ENCODE data around the gene PBRM1.

The PBRM1 gene

DNA sequence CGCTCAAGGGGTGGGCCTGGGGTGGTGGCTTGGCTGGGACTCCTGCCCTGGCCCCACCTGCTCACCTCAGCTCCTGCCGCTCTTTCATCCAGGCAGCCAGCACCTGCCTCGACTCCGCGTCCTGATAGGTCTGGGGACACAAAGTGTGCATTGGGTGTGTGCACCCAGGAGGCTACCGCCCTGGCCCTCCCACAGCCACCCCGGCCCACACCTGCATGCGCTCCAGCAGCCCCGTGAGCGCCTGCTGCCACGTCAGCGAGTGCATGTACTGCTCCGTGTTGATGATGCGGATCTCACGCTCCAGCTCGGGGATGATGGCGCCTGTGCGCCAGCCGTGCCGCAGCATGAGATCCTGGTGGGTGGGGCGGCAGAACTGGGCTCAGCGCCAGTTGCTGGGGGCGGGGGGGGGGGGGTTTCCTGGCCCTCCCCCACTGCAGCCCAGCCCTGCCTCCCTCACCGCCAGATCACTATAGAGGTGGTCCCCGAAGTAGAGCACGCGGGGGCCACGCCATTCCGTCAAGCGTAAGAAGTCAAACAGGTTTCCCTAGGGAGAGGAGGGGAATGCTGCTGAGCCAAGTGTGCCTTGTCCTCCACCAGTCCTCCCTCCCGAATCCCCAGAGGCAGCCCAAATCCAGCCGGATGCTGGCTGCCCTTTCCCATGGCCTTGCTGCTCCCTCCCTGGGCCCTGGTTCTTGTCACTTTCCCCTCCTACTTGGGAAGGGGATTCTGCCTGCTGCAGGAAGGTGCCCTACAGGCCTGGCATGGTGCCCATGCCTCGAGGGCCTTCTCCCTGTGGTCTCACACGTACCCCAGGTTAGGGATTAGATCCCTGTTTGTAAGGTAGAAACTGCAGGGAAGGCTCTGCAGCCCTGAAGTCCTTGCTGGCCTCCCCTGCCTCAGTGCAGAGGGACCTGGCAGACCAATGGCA is 160.7 kb downstream of the PBRM1 start:
- no peaks in the 10 kb centered on the region for H3K27me3 ChIP-seq (ENCODE audit: control insufficient read depth, insufficient read depth, low read length)
- H3K36me3 ChIP-seq (ENCODE audit: insufficient read depth, low read length), result peaks cover 41% of the 10 kb centered on the region
- peaks cover under 1% of the 10 kb centered on the region for H3K4me1 ChIP-seq (ENCODE audit: control insufficient read depth, insufficient read depth, low read length)
- H3K9ac ChIP-seq (ENCODE audit: low read depth, low read length), result no peak overlapping the region
- no peak overlapping the region for H3K4me2 ChIP-seq (ENCODE audit: low read length)
- no peaks in the 10 kb centered on the region for H3K9me3 ChIP-seq (replicated peaks; ENCODE audit: low read length)
- H3K4me3 ChIP-seq (ENCODE audit: low read length), result no peak overlapping the region

DNA sequence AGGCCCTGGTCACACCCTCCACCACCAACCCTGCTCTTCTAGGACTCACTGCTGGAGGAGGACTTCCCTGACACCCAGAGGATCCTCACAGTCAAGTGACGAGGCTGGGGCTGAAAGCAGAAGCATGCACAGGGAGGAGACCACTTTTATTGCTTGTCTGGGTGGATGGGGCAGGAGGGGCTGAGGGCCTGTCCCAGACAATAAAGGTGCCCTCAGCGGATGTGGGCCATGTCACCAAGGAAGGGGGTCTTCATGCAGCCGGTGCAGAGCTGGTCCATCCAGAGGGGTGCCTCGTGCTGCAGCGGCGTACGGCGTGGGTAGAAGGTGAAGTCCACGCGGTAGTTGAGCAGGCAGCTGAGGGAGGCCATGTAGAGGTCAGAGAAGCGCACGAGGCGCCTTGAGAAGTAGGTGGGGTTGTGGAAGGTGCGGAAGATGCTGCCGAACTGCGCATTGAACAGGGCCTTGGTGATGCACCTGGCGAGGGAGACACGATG is 161.4 kb downstream of the PBRM1 start:
- Histone ChIP-seq H3K4me1 (ENCODE audit: control insufficient read depth, insufficient read depth, low read length) (no peaks in the 10 kb centered on the region), H3K4me3 (ENCODE audit: low read length) (no peak overlapping the region), H3K9ac (ENCODE audit: low read depth, low read length) (no peak overlapping the region), H3K36me3 (ENCODE audit: insufficient read depth, low read length) (peaks cover 41% of the 10 kb centered on the region), H3K9me3 (replicated peaks; ENCODE audit: low read length) (no peaks in the 10 kb centered on the region), H3K27me3 (ENCODE audit: control insufficient read depth, insufficient read depth, low read length) (no peaks in the 10 kb centered on the region), H3K4me2 (ENCODE audit: low read length) (no peak overlapping the region)

DNA sequence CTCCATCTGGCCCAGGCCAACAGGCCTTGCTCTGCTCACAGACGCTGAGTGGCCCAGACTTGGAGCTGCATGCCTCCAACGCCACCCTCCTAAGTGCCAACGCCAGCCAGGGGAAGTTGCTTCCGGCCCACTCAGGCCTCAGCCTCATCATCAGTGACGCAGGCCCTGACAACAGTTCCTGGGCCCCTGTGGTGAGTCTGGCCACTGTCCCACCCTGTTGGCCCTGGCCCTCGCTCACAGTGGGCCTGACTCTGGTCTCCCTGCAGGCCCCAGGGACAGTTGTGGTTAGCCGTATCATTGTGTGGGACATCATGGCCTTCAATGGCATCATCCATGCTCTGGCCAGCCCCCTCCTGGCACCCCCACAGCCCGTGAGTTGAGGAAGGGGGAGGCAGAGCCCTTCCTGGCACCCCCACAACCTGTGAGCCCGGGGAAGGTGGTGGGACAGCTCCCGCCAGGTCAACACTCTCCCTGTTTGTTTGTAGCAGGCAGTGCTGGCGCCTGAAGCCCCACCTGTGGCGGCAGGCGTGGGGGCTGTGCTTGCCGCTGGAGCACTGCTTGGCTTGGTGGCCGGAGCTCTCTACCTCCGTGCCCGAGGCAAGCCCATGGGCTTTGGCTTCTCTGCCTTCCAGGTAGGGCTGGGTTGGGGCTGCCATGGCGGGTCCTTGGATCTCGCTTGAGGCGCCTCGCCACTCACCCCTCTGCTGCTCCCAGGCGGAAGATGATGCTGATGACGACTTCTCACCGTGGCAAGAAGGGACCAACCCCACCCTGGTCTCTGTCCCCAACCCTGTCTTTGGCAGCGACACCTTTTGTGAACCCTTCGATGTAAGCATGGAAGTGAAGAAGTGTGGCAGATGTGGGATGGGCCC is 162.1 kb downstream of the PBRM1 start:
- H3K9ac ChIP-seq (ENCODE audit: low read depth, low read length), result no peak overlapping the region
- H3K9me3 ChIP-seq (replicated peaks; ENCODE audit: low read length), result no peaks in the 10 kb centered on the region
- peaks cover 35% of the 10 kb centered on the region for H3K36me3 ChIP-seq (ENCODE audit: insufficient read depth, low read length)
- H3K4me1 ChIP-seq (ENCODE audit: control insufficient read depth, insufficient read depth, low read length), result peaks cover under 1% of the 10 kb centered on the region
- no peaks in the 10 kb centered on the region for H3K27me3 ChIP-seq (ENCODE audit: control insufficient read depth, insufficient read depth, low read length)
- no peak overlapping the region for H3K4me3 ChIP-seq (ENCODE audit: low read length)
- no peak overlapping the region for H3K4me2 ChIP-seq (ENCODE audit: low read length)

DNA sequence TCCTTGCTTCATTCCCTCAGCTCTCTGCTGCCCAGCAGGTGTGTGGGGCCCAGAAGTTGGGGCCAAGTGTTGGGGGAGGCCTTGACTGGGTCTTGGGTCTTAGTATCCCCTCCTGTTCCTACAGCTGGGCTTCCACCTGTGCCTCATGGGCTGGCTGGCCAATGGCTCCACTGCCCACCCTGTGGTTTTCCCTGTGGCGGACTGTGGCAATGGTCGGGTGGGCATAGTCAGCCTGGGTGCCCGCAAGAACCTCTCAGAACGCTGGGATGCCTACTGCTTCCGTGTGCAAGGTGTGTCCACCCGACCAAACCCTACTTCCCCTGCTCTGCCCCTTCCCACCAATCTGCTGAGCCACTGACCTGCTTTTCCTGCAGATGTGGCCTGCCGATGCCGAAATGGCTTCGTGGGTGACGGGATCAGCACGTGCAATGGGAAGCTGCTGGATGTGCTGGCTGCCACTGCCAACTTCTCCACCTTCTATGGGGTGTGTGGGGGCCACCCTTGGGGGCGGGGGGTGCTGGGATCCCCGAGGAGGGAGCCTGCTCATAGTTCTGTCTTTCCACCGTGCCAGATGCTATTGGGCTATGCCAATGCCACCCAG is 163.0 kb downstream of the PBRM1 start:
- H3K27me3 ChIP-seq (ENCODE audit: control insufficient read depth, insufficient read depth, low read length), result no peaks in the 10 kb centered on the region
- H3K9ac ChIP-seq (ENCODE audit: low read depth, low read length), result no peak overlapping the region
- no peak overlapping the region for H3K4me3 ChIP-seq (ENCODE audit: low read length)
- H3K4me1 ChIP-seq (ENCODE audit: control insufficient read depth, insufficient read depth, low read length), result peaks cover 3% of the 10 kb centered on the region
- H3K4me2 ChIP-seq (ENCODE audit: low read length), result no peak overlapping the region
- H3K9me3 ChIP-seq (replicated peaks; ENCODE audit: low read length), result no peaks in the 10 kb centered on the region
- peaks cover 28% of the 10 kb centered on the region for H3K36me3 ChIP-seq (ENCODE audit: insufficient read depth, low read length)

DNA sequence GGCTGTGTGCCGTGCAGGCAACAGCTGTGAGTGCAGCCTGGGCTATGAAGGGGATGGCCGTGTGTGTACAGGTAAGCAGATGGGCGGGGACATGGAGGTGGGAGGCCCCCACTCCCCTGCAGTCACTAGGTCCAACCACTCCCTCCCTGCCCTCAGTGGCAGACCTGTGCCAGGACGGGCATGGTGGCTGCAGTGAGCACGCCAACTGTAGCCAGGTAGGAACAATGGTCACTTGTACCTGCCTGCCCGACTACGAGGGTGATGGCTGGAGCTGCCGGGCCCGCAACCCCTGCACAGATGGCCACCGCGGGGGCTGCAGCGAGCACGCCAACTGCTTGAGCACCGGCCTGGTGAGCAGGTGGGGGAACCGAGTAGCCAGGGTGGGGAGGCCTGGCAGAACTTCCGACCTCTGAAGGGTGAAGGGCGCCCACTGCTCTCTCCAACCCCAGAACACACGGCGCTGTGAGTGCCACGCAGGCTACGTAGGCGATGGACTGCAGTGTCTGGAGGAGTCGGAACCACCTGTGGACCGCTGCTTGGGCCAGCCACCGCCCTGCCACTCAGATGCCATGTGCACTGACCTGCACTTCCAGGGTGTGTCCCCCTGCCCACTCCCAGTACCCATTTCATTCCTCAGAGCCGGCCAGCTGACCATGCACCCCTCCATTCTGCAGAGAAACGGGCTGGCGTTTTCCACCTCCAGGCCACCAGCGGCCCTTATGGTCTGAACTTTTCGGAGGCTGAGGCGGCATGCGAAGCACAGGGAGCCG is 163.6 kb downstream of the PBRM1 start:
- no peak overlapping the region for H3K4me2 ChIP-seq (ENCODE audit: low read length)
- H3K36me3 ChIP-seq (ENCODE audit: insufficient read depth, low read length), result peaks cover 21% of the 10 kb centered on the region
- H3K4me3 ChIP-seq (ENCODE audit: low read length), result no peak overlapping the region
- no peaks in the 10 kb centered on the region for H3K9me3 ChIP-seq (replicated peaks; ENCODE audit: low read length)
- peaks cover 3% of the 10 kb centered on the region for H3K4me1 ChIP-seq (ENCODE audit: control insufficient read depth, insufficient read depth, low read length)
- H3K27me3 ChIP-seq (ENCODE audit: control insufficient read depth, insufficient read depth, low read length), result no peaks in the 10 kb centered on the region
- H3K9ac ChIP-seq (ENCODE audit: low read depth, low read length), result no peak overlapping the region

DNA sequence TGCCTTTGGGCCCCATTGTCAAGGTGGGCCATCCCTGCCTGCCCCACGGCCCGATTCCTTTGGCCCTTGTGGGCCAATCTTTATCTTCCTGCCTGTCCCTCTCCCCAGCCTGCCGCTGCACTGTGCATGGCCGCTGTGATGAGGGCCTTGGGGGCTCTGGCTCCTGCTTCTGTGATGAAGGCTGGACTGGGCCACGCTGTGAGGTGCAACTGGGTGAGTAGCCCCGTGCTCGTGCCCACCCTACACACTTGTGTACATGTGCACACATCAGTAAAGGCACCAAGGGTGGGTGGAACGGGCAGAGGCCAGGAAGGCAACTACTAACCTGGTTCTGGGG is 164.3 kb downstream of the PBRM1 start:
- H3K27me3 ChIP-seq (ENCODE audit: control insufficient read depth, insufficient read depth, low read length), result no peaks in the 10 kb centered on the region
- no peak overlapping the region for H3K4me2 ChIP-seq (ENCODE audit: low read length)
- peaks cover 16% of the 10 kb centered on the region for H3K36me3 ChIP-seq (ENCODE audit: insufficient read depth, low read length)
- no peak overlapping the region for H3K4me3 ChIP-seq (ENCODE audit: low read length)
- H3K4me1 ChIP-seq (ENCODE audit: control insufficient read depth, insufficient read depth, low read length), result peaks cover 3% of the 10 kb centered on the region
- H3K9me3 ChIP-seq (replicated peaks; ENCODE audit: low read length), result no peaks in the 10 kb centered on the region
- H3K9ac ChIP-seq (ENCODE audit: low read depth, low read length), result no peak overlapping the region

DNA sequence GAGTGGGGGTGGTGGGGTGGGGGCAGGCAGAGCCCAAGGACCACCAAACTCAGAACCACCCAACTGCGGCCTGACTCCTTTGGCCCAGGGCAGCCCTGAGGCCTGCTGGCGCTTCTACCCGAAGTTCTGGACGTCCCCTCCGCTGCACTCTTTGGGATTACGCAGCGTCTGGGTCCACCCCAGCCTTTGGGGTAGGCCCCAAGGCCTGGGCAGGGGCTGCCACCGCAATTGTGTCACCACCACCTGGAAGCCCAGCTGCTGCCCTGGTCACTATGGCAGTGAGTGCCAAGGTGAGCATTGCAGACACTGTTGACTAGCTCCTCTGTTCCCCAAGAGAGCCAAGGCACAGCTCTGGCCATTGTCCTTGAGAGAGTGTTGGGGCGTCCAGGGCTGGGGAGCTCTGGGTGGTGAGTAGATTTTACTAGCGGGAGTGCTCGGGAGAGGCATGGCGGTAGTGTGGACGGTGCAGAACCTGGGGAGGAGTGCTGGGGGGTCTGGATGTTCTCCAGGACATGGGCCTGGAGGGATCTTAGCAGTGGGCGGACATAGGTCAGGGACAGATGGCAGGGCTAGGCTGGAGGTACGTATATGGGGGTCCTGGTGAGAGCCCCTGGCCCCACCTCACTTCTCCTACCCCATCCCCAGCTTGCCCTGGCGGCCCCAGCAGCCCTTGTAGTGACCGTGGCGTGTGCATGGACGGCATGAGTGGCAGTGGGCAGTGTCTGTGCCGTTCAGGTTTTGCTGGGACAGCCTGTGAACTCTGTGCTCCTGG is 164.8 kb downstream of the PBRM1 start:
- no peak overlapping the region for H3K4me2 ChIP-seq (ENCODE audit: low read length)
- no peak overlapping the region for H3K9ac ChIP-seq (ENCODE audit: low read depth, low read length)
- H3K4me1 ChIP-seq (ENCODE audit: control insufficient read depth, insufficient read depth, low read length), result peaks cover 3% of the 10 kb centered on the region
- H3K36me3 ChIP-seq (ENCODE audit: insufficient read depth, low read length), result peaks cover 13% of the 10 kb centered on the region
- H3K27me3 ChIP-seq (ENCODE audit: control insufficient read depth, insufficient read depth, low read length), result no peaks in the 10 kb centered on the region
- H3K4me3 ChIP-seq (ENCODE audit: low read length), result no peak overlapping the region
- H3K9me3 ChIP-seq (replicated peaks; ENCODE audit: low read length), result no peaks in the 10 kb centered on the region

DNA sequence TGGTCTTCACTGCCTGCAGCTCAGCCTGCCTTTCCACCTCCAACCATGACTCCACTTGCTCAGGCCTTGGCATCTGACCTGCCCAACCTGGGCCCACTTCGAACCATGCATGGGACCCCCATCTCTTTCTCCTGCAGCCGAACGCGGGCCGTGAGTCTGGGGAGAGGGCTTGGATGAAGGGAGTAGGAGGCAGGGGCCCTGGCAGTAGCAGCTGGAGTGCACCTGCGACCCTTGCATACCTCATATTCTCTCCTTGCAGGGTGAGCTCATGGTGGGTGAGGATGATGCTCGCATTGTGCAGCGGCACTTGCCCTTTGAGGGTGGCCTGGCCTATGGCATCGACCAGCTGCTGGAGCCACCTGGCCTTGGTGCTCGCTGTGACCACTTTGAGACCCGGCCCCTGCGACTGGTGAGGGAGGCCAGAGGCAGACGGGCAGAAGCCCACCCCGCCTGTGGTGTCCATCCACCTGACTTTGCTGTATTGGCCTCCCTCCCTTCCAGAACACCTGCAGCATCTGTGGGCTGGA is 165.5 kb downstream of the PBRM1 start:
- Histone ChIP-seq H3K4me1 (ENCODE audit: control insufficient read depth, insufficient read depth, low read length) (peaks cover 3% of the 10 kb centered on the region), H3K9me3 (replicated peaks; ENCODE audit: low read length) (no peaks in the 10 kb centered on the region), H3K9ac (ENCODE audit: low read depth, low read length) (no peak overlapping the region), H3K4me3 (ENCODE audit: low read length) (no peak overlapping the region), H3K36me3 (ENCODE audit: insufficient read depth, low read length) (peaks cover 6% of the 10 kb centered on the region), H3K4me2 (ENCODE audit: low read length) (no peak overlapping the region), H3K27me3 (ENCODE audit: control insufficient read depth, insufficient read depth, low read length) (peaks cover 5% of the 10 kb centered on the region)

DNA sequence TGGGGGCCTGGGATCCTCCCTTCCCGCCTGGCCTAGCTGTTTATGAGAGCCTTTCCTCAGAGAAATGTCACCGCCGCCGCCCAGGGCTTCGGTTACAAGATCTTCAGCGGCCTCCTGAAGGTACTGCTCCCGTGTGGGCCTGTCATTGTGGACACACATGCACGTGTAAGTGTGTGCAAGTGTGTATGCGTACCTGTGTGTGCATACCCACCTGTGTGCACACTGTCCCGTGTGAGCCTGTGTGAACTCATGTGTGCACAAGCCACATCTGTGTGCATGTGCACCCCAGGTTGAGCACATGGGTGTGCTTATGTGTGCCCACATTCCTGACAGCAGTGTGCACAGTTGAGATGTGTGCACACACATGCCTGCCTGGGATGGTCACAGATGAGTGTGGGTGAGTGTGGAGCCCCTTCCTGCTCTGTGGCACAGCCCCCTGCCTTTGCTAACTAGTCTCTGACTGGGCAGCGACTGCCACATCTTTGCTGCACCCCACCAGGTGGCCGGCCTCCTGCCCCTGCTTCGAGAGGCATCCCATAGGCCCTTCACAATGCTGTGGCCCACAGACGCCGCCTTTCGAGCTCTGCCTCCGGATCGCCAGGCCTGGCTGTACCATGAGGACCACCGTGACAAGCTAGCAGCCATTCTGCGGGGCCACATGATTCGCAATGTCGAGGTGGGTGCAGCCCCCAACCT is 166.1 kb downstream of the PBRM1 start:
- no peaks in the 10 kb centered on the region for H3K9me3 ChIP-seq (replicated peaks; ENCODE audit: low read length)
- no peak overlapping the region for H3K4me2 ChIP-seq (ENCODE audit: low read length)
- H3K4me3 ChIP-seq (ENCODE audit: low read length), result no peak overlapping the region
- no peak overlapping the region for H3K9ac ChIP-seq (ENCODE audit: low read depth, low read length)
- peaks cover 3% of the 10 kb centered on the region for H3K4me1 ChIP-seq (ENCODE audit: control insufficient read depth, insufficient read depth, low read length)
- H3K36me3 ChIP-seq (ENCODE audit: insufficient read depth, low read length), result peaks cover 5% of the 10 kb centered on the region
- H3K27me3 ChIP-seq (ENCODE audit: control insufficient read depth, insufficient read depth, low read length), result peaks cover 9% of the 10 kb centered on the region
